Head of caudate nucleus (tissue), 42 donors: ENCODE measurements around the gene STING1.
"Not testable (repeated sequence)": the region's sequence is repeated elsewhere in the genome, so short reads cannot be mapped to it uniquely, and the experiment has no call there.

Source experiments
- DNase-seq, 42 donors: peaks; one replicate each; pipeline versions ENCODE4 v3.0.0 to v3.0.0-alpha.2; 2020 to 2021; ENCODE audit warnings: mixed read lengths in 7 of 42
- intact Hi-C: fragments of 100-400 bp; cut with DNase I; formaldehyde crosslinking; loops from one replicate; pipeline ENCODE4 v1.15.0; 2022

The STING1 gene

DNA sequence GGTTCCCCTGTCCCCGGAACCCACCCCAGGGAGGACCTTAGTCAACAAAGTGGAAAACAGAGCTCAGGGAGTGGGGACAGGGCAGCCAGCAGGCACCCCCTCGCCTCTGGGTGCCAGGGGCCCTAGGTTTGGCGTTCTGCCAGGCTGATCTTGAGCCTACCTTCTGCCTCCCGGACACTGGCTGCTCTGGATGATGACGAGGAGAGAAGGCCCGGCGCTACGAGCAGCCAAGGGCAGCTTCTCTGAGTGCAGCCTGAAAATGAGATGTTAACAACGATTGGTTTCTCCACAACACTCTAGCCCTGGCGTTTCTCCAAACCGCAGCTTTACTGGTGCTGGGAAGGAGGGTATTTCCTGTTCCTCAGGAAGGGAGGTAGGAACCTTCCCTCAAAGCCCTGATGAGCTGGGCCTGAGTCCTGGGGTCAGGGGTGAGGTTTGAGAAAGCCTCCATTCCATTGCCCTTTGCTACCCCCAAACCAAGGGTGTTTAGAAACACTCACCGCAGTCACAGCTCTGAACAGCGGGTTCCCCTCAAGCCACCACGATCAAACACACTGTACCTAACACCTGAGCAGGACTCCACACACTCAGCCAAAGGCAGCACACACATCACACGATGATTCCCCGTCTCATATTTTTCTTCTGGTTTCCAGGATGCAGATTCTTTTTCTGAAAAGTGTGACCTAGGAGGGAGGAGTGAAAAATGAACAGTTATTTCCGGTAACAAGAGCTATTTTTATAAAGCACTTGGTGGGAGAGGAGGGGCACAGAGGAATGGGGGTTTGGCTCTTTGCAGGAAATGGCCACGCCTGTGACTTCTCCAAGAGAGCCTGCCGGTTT, at the start of gene STING1:
STING1 (minus strand) TSS at position 709 of the 840 bp plus-strand sequence. CDS start 1,054 bp downstream, outside the sequence.
- intact Hi-C loops = no loop called here

DNA sequence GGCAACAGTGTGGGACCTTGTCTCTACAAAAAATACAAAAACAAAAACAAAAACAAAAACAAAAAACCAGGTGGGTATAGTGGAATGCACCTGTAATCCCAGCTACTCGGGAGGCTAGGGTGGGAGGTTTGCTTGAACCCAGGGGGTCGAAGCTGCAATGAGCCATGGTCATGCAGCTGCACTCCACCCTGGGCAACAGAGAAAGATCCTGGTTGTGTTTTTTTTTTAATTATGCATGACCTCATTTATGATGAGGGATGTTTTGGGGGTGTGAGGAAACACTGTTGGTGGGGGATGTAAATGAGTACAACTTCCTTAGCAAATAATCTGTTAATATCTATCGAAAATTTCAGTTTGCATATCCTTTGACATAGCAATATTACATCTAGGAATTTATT, 49.2 kb upstream of the STING1 start:
- DNase-seq = no peak
- intact Hi-C loops = no loop called here

More for the DNA sequence above, at the start of gene STING1:
- DNase-seq = peak in 41 of 42 donors; percentile 18 to 70 (median 47)

DNA sequence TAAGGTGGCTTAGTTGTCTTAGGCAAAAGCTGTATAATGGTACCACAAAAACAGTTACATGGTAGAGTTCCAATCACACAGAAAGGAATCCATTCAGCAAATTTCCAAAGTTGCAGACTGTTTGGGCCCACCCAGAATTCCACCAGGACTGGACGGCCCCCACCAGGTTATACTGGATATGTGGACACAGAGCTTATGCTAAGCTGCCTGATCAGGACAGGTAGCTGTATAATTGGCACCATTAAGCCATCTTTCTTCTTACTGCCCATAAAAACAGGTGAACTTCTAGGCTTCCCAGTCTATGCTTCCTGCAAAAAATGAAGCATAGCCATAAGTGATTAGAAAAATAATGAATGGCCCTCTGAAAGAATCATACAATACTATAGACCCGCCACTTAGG, 47.5 kb upstream of the STING1 start:
- DNase-seq, intact Hi-C loops: not testable (repeated sequence)

DNA sequence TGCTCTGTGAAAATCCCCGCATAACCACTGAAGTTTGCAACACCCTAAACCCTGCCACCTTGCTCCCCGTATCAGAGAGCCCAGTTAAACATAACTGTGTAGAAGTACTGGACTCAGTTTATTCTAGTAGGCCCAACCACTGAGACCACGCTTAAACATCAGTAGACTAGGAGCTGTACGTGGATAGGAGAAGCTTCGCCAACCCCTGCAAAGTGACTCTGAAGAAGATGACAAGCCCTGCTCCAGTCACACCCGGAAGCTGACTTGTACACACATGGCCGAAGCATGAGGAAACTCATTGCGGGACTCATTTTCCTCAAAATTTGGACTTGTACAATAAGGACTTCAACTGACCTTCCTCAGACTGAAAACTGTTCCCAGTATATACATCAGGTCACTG, 46.1 kb upstream of the STING1 start:
- intact Hi-C loops, DNase-seq: not testable (repeated sequence)

DNA sequence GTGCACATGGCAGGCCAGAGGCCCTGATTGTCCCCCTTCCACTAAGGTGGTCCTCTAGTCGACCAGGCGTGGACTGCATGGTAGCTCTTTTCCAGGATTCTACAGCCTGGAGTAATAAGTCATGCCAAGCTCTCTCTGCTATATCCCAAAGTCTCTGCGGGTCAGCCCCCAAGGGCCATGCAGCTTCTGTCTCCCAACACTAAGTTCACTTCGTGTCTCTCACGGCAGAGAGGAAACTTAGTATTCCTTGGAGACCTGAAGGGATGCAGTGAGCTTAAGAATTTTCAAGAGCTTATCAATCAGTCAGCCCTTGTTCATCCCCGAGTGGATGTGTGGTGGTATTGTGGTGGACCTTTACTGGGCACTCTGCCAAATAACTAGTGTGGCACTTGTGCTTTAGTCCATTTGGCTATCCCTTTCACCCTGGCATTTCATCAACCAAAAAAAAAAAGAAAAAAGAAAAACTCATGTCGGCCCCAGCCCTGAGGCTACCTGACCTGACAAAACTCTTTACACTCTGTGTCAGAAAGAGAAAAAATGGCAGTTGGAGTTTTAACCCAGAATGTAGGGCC, 45.4 kb upstream of the STING1 start:
- DNase-seq, intact Hi-C loops: not testable (repeated sequence)

DNA sequence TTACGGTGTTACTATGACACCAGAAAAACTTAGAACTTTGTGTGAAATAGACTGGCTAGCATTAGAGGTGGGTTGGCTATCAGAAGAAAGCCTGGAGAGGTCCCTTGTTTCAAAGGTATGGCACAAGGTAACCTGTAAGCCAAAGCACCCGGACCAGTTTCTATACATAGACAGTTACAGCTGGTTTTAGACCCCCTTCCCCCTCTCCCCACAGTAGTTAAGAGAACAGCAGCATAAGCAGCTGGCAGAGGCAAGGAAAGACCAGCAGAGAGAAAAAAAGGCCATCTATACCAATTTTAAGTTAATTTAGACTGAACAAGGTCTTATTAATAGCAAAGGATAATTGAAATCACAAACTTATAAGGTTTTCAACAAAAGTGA, 44.5 kb upstream of the STING1 start:
- DNase-seq, intact Hi-C loops: not testable (repeated sequence)

DNA sequence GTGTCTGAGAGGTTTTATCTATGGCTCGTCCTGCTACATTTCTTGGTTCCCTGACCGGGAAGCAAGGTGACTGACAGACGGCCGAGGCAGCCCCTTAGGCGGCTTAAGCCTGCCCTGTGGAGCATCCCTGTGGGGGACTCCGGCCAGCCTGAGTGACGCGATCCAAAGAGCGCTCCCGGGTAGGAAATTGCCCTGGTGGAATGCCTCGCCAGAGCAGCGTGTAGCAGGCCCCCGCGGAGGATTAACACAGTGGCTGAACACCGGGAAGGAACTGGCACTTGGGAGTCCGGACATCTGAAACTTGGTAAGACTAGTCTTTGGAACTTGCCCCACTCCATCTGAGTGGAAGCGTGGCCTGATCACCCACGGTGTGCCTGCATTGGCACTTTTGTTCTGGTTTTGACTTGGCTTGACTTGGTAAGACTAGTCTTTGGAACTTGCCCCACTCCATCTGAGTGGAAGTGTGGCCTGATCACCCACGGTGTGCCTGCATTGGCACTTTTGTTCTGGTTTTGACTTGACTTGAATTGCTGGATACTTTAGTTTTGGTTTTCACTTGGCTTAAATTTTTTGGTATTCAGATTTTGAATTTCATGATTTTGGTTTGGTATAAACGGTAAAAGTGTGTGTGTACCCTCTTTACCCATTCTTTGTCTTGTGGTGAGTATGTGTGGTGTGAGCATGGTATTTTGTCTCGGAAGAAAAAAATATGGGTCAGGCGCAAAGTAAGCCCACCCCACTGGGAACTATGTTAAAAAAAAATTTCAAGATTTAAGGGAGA, 43.9 kb upstream of the STING1 start:
- intact Hi-C loops, DNase-seq: not testable (repeated sequence)

DNA sequence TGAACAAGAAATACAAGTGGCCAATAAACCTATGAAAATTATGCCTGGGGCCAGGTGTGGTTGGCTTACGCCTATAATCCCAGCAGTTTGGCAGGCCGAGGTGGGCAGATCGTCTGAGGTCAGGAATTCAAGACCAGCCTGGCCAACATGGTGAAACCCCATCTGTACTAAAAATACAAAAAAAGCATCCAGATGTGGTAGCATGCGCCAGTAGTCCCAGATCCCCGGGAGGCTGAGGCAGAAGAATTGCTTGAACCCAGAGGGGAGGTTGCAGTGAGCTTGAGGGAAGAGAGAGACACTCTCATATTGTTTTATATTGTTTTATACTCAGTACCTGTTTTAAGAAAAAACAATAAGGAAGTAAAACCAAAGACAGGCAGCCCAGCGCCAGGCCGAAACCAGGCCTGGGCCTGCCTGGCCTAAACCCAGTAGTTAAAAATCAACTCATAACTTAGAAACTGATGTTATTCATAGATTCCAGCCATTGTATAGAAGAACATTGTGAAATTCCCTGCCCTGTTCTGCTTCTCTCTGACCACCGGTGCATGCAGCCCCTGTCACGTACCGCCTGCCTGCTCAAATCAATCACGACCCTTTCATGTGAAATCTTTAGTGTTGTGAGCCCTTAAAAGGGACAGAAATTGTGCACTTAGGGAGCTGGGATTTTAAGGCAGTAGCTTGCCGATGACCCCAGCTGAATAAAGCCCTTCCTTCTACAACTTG, 43.2 kb upstream of the STING1 start:
- intact Hi-C loops, DNase-seq: not testable (repeated sequence)

DNA sequence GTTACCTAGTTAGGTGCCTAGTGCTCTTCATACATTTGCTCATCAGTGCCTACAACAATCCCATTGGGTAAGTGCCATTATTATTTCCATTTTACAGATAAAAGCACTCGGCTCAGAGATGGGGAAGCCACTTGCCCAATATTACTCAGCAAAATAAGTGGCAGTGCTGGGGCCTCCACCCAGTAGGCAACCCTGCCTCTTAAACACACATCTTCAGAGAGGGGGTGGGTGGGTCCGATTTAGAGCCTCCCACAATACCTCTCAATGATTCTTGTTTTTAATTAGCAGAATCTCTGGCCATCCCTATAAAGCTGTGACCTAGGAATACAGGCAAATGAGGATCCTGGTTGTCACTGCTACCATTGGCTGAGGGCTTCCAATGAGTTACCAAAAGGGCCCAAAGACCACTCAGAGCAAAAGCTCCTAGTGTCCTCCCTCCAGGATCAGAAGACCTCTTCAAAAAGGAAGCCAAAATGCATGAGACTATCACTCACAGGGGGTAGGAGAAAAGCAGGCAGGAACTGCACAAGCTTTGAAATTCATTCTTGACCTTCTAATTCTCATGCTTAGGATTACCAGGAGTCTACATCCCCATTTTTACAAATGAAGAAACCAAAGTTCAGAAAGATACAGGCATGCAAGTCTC, 42.5 kb upstream of the STING1 start:
- intact Hi-C loops = no loop called here
- DNase-seq = no peak

DNA sequence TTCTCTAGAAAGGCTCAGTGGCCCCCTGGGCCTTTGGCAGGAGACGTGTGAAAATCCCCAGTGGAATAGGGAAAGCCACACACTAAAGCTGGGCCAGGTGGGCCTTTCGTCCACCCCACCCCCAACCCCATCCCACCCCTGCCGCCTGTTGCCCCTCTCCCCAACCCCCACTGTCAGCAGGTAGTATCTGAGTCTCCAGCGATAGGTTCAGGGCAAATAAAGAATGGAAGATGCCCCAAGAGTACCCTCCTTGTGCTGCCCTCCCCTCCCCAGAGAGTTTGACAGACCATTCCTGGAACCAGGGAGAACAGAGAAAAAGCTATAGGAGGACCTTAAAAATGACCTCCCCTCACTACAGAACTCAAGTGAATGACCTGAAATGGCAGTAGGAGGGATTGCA, 41.9 kb upstream of the STING1 start:
- intact Hi-C loops = no loop called here
- DNase-seq = no peak

DNA sequence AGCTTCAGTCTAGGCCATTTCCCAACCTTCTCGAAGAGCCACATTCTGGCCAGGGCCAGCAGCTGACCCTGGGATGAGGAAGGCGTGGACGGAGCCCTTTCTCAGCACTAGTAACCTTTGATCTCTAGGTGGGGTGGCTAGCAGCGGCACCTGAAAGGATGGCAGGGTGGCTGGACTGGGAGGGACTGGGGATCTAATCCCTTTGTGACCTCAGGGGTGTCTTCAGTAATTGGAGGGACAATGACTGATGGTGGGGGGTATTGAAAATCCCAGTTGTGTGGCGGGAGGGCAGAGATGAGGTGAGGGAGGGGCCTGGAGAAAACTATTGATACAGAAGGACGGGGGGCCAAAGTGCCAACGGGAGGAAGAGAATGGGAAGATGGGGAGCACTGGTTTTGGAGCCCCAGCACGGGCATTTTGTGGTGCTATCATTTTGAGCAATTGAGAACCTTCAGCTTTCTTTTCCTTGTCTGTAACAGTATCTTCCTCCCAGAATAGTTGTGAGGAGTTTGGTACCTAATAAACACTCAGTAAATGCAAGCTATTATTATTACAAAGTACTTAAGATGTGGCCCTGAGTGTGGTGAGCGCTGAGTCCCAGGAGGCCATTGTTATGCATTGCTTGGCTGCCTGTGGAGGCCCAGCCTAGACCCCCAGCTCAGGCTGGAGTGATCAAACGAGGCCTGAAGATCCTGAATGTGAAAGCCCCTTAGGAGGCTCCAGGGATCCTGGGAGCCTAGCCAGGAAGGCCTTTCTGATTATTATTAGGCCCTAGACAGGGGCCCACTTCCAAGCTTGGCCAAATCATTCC, 41.3 kb upstream of the STING1 start:
- no peak for DNase-seq
- intact Hi-C loops = no loop called here

DNA sequence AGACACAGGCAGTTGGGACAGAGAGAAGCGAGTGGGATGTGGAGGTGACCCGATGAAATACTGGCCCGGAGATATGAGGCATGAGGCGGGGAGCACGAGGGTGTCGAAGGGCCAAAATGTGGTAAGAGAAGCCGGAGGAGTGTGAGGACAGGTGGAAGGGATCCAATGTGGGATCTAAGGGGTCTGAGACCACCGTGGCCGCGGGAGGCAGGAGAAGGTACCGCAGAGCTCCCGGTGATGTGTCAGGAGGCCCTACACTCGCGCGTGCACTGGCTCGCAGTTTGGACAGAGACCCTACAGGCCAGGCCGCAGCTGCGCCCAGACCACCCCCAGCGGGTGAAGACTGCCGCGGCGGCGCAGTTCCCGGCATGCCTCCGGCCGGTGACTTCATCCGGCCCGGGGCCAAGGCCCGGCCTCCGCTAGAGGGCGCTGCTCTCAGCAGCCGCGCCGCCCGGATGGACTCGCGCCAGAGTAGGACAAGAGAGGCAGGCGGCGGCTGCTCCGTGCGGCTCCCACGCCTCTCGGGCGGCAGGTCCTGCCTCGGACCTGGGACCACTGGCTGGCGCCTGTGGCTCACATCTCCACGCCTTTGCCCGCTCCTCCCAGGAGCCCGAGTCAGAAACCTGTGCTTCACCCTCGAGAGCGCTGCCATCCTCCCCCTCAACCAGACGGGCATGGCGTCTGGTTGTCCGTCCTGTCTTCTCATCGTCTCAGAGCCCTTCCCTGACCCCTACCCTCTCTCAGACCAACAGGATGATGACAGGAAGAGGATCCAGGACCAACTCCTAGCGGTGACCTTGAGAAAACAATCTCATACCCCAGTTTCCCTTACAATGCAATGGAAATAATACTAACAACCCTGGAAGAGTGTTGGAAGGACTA, 35.4 kb upstream of the STING1 start:
- DNase-seq = peak; percentile 80 to 97 (median 93)
- intact Hi-C loops = loop anchor here (5.0 kb wide), 1 partner anchor 96 kb away; no protein-coding TSS in a partner anchor

DNA sequence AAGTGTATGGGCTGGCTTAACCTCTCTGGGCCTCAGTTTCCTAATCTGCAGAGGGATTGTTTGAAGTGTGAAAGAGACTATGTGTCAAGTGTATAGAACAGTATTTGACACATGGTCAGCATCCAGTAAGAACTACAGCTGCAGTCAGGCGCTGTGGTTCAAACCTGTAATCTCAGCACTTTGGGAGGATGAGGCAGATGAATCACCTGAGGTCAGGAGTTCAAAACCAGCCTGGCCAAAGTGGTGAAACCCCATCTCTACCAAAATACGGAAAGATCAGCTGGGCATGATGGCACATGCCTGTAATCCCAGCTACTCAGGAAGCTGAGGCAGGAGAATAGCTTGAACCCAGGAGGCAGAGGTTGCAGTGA, 31.9 kb upstream of the STING1 start:
- intact Hi-C loops = no loop called here
- no peak for DNase-seq

DNA sequence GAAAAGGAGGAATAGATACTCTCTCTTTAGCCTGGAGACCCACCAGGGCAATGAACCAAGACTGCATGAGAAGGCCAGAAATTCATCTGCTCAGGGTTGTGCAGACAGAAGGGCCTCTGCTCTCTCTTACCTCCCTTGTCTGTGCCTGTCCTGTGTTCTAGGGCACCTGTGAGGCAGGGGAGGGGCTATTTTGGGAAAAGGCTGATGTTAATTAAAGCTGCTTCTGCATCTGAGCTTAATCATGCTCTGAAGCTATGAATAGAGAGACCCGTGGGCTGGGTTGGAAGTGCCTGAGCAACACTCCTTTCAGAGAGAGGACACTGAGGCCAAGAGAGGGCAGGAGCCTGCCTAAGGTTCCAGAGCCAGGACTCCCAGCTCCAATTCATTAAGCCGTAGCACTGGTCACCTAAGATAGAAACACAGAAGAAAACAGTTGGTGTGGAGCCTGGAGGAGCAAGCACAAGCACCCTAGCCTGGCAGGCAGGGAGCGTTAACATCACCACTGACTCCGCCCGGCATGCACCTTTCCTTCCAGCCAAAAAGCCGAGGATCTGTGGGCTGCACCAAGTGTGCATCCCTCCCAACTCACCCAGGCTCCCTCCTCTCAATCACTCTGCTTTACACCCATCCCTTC, 31.4 kb upstream of the STING1 start:
- peak in 40 of 42 donors; percentile 14 to 90 (median 58) for DNase-seq
- intact Hi-C loops = no loop called here

DNA sequence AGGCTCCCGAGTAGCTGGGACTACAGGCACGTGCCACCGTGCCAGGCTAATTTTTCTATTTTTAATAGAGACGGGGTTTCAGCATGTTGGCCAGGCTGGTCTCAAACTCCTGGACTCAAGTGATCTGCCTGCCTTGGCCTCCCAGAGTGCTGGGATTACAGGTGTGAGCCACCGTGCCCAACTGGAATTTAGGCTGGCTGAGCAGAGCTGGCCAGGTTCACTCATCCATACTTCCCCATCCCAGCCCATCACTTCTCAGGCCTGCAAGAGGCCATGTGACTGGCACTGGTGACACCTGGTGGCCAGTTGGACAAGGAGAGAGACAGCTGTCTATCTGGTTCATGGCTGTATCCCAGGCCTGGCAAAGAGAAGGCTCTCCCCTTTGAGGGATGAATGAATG, 30.9 kb upstream of the STING1 start:
- intact Hi-C loops = not testable (repeated sequence)
- DNase-seq = peak; percentile 21 to 87 (median 74)

DNA sequence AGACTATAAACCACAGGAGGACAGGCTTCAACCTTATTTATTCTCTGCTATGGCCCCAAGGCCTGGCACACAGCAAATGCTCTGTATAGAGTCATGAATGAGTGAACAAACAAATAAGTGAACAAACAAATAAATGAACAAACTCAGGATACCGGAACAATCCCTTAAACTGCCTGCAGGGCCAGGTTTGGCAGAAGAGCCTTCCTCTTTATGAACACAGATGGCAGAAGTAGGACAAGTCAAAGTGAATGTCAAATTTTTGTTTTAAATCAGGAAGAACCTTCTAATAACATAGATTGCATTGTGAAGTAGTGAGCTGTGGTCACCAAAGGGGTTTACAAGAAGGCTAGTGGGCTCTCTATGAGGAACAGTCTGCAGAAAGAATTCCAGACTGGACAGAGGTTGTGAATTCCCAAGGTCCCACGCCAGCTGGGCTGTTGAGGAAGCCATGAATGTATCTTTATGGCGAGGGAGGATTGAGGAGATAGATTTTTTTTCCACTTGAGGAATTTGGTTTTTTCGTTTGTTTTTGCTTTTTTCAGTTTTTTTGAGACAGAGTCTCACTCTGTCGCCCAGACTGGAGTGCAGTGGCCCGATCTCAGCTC, 30.3 kb upstream of the STING1 start:
- intact Hi-C loops = no loop called here

More for the DNA sequence above, 30.3 kb upstream of the STING1 start:
- DNase-seq = no peak
